Measurements from ENCODE around the gene OSBPL2.

DNA sequence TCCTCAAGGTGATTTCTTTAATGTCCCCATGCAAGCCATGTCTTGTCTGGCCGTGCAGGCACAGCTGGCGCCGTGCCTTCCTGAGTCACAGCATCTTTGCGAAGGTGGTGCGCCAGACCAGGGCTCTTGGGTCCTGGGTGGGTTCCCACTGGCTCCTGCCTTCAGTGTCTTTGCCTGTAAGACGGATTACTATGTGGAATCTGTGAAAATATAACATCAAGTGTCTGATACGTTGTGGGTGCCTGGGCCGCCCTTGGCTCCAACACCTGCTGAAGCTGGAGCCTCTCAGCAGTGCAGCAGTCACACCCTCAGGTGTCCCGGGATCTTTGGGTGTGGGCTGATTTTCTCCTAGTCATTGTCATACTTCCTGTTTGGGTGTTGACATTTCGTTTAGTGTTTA lies 3.2 kb downstream of the OSBPL2 start:
- TF ChIP-seq, protein P1, sequence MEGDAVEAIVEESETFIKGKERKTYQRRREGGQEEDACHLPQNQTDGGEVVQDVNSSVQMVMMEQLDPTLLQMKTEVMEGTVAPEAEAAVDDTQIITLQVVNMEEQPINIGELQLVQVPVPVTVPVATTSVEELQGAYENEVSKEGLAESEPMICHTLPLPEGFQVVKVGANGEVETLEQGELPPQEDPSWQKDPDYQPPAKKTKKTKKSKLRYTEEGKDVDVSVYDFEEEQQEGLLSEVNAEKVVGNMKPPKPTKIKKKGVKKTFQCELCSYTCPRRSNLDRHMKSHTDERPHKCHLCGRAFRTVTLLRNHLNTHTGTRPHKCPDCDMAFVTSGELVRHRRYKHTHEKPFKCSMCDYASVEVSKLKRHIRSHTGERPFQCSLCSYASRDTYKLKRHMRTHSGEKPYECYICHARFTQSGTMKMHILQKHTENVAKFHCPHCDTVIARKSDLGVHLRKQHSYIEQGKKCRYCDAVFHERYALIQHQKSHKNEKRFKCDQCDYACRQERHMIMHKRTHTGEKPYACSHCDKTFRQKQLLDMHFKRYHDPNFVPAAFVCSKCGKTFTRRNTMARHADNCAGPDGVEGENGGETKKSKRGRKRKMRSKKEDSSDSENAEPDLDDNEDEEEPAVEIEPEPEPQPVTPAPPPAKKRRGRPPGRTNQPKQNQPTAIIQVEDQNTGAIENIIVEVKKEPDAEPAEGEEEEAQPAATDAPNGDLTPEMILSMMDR (IDR thresholded peaks at IDR 0.05) = no peak
- peak; percentile 50 to 73 for TF ChIP-seq POLR2A (IDR thresholded peaks at IDR 0.05)
